H1 (cell line): ENCODE results near the gene GRM8.

Source experiments
- POLR2A ChIP-seq, 2 experiments: IDR thresholded peaks; 1 replicate in 1 of 2; 2 replicates in 1 of 2; pipeline ENCODE4 v1.6.1; 2011; ENCODE audit warnings: low read depth in 2 of 2, low read length in 2 of 2, mild to moderate bottlenecking in 2 of 2; ENCODE audit errors: control extremely low read depth in 1 of 2
- POLR2AphosphoS5 ChIP-seq: IDR thresholded peaks from 2 replicates; pipeline ENCODE4 v1.6.1; 2011; ENCODE audit warnings: low read depth, low read length
- RBBP5 ChIP-seq: IDR thresholded peaks from 2 replicates; pipeline ENCODE4 v1.7.1; 2012; ENCODE audit warnings: low read depth, mild to moderate bottlenecking, inconsistent platforms, low read length, moderate library complexity, borderline replicate concordance

GRCh38 chr7:127209886-127210285 is 42.9 kb downstream of the GRM8 start:
- TF ChIP-seq POLR2AphosphoS5 = no peak
- TF ChIP-seq RBBP5 = no peak
- TF ChIP-seq POLR2A (IDR thresholded peaks at IDR 0.05; ENCODE audit: control extremely low read depth in 1 of 2, low read depth in 2 of 2, low read length in 2 of 2) = no peak
